ENCODE data around the gene MDN1.
A peak's percentile ranks its signal among the peaks of the same experiment; 100 is the strongest.
"Not testable (repeated sequence)": the region's sequence is repeated elsewhere in the genome, so short reads cannot be mapped to it uniquely, and the experiment has no call there.

Gene MDN1

DNA sequence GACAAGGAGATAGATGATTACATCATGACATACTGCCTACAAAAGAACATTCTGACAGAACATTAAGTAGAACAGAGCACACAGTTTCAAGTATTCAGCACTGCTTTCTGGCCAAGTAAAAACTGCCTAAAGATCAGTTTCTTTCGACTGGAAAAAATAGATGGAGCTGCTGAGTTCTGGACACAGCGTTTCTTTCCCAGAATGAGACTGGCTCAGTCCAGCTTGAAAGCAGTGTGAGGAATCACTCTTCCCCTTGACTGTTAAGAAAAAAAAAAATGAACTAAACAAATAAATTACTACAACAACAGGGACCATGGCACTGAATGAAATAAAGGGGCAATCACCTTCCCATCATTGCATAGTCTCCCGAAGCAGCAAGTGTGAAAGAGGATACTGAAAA lies 176.6 kb downstream of the MDN1 start:
- DNase-seq, result no peak

GRCh38 chr6:89641581-89641980 lies 178.0 kb downstream of the MDN1 start:
- not testable (repeated sequence) for DNase-seq

DNA sequence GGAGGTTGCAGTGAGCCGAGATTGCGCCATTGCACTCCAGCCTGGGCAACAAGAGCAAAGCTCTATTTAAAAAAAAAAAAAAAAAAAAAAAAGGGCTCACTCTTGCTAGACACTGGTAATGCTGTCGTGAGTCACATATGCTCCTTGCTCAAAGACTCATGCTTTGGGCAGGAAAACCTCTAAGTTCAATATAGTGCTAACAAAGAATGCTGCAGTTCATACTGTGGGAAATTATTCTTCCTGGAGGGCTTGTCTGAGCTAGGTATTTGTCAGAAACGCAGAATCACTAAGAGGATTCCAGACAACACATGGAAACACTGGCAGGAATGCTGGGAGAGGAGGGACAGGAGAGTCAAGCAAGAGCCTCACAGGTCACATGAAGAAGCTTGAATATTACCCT lies 178.8 kb downstream of the MDN1 start:
- no peak for DNase-seq

DNA sequence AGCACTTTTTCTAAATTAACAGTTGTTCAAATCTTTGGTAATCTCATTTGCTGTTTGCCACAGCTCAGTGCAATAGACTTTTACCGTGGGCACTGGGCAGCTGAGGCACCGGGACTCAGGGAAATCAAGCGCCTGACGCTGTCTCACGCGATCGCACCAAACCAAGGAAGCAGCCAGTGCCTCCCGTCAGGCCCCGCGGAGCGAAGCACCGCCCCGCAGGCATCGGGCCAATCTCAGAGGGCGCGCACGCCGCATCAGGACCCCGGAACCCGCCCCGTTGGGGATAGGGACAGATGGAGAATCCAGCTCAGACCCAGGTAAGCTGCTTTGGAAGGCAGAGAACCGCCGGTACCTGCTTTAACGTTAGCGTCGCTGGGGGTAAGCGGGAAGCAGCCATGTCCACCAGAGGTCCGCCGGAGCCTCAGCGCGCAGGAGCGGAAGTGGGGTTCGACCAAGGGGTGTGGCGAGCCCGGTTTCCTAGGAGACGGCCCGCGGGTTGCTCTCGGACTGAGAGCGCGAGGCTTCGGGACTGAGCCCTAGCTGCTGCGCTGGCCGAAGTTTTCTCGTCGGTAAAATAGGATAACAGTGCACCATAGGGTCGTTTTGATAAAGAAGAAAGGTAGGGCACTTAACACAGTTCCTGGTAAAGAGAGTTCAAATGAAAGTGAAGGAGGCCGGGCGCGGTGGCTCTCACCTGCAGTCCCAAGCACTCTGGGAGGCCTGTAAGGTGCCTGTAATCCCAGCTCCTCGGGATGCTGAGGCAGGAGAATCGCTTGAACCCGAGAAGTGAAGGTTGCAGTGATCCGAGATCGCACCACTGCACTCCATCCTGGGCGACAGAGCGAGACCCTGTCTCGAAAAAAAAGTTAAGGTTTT lies 181.0 kb downstream of the MDN1 start, which contains the start of gene LYRM2:
Gene LYRM2 (minus strand): TSS at position 428 of the 876 bp plus-strand sequence. CDS start 31 bp downstream, at position 397.
- DNase-seq, result peak; percentile 82

DNA sequence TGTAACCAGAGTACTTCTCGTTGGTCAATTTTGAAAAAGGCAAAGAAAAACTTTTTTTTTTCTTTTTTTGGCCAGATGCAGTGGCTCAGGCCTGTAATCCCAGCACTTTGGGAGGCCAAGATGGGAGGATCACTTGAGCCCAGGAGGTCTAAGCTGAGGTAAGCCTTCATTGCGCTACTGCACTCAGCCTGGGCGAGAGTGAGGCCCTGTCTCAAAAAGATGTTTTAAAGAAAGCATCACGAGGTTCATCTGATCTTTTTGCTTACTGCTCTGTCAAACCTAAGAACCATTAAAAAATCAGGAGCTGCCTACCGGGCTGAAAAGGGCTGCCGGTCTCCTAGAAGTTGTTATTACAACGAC lies 181.7 kb downstream of the MDN1 start:
- DNase-seq, result no peak

DNA sequence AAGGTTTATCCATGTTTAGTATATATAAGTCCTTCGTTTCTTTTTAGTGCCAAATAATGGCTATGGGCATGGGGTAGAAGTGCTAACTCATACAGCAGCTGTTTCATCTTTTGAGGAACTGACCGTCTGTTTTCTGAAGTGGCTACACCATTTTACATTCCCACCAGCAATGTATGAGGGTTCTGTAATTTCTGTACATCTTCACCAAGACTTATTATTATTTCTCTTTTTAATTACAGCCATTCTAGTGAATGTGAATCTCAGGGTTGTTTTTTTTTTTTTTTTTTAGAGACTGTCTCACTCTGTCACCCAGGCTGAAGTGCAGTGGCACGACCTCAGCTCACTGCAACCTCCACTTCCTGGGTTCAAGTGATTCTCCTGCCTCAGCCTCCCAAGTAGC lies 183.2 kb downstream of the MDN1 start:
- DNase-seq, result not testable (repeated sequence)

- DNase-seq, result no peak
These were observed 189.1 kb downstream of the MDN1 start for GRCh38 chr6:89630488-89630887.

- no peak for DNase-seq
These were observed 195.8 kb downstream of the MDN1 start for GRCh38 chr6:89623749-89624148.

- DNase-seq, result no peak
These were observed 200.0 kb downstream of the MDN1 start for GRCh38 chr6:89619567-89619966.

DNA sequence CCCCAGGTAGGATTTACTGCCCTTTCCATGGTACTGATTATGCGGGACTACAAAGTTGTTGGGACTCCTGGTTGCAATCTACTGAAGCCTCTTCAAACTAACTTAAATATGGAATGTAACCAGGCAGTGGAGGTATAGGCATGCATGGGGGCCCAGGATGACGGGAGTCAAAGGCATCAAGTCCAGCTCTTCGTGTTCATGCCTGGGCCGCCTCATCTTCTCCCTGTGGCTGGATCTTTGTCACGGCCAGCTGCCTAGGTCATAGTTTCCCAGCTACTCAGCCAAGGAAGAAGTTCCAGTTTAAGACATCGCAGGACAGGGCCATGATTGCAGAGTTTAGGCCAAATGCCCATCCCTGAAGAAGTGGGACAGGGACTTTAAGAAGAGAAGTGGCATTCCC lies 201.6 kb downstream of the MDN1 start:
- DNase-seq, result no peak

GRCh38 chr6:89616531-89616930 lies 203.1 kb downstream of the MDN1 start:
- DNase-seq, result no peak

GRCh38 chr6:89615882-89616281 lies 203.7 kb downstream of the MDN1 start:
- no peak for DNase-seq

GRCh38 chr6:89613790-89614189 lies 205.8 kb downstream of the MDN1 start:
- DNase-seq, result no peak

GRCh38 chr6:89612121-89612520 lies 207.5 kb downstream of the MDN1 start:
- no peak for DNase-seq

- DNase-seq, result no peak
These were observed 207.9 kb downstream of the MDN1 start for GRCh38 chr6:89611666-89612065.

DNA sequence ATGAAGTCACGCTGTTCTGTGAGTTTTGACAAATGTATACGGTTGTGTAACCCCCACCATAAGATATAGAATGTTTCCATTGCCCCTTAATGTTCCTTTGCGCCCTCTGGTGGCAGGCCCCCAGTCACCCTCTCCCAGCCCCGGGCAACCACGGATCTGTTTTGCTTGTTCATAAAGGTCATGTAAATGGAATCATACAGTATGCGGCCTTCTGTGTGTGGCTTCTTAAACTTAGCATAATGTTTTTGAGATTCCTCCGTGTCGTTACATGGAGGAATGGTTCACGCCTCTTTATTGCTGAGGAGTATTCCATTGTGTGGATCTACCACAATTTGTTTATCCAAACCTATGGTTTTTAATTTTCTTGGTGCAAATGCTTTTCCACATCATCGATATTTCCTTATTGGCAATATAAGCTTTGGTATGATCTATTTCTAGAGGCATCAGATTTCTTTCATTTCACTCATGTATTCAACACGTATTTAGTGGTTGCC lies 209.4 kb downstream of the MDN1 start:
- peak; percentile 47 for DNase-seq

DNA sequence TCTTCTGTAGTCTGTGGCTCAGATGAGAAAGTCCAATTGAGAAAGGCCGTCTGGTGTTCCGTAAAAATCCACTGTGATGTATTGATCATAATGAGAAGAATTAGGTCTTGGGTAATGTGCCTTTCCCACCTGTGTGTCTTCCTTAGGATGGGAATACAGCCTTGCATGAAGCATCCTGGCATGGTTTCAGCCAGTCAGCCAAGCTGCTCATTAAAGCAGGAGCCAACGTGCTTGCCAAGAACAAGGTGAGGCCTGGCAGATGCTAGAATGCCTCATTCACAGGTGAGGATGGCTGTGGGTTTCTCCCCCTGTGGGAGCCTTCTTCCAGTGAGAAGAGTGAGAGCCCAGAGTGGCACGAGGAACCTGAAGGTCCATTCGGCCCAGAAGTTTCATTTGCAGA lies 213.7 kb downstream of the MDN1 start:
- no peak for DNase-seq

- no peak for DNase-seq
These were observed 214.9 kb downstream of the MDN1 start for GRCh38 chr6:89604653-89605052.

- DNase-seq, result no peak
These were observed 217.4 kb downstream of the MDN1 start for GRCh38 chr6:89602166-89602565.

GRCh38 chr6:89599727-89600126 lies 219.9 kb downstream of the MDN1 start:
- no peak for DNase-seq

DNA sequence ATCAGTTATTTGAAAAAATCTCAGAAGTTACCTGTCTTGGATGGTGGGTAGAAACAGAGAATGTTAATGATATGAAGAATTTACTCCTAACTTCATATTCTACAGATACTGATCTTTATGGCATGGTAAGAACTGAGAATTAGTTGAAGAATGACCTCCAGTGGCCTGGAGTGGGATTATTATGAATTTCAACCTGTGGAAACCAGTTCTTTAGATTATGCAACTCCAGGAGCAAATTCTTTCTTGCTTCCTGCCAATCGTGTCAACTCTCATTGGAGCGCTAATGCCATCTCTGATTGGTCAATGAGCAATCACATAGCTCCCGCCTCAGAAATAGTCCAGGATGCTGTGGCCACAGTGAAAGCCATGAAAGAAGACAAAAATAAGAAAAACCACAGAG lies 221.6 kb downstream of the MDN1 start:
- DNase-seq, result no peak

DNA sequence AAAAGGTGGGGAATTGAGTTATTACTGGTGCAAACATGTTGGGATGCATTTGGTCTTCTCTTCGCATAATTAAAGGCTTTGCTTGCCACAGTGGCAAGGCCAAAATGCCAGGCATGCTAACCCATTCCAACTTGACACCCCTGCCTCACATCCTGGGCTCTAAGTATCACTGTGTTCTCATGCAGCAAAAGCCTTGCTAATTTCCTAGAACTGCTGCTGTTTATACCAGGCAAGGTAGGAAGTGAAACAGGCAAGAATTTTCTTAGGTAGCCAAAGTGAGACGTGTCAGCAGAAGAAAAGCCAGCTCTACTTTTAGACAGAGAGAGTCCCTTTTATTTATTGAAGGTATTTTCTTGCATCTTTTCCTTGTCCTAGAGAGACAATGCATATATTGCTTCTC lies 222.2 kb downstream of the MDN1 start:
- no peak for DNase-seq

GRCh38 chr6:89596484-89596883 lies 223.1 kb downstream of the MDN1 start:
- DNase-seq, result no peak

- DNase-seq, result no peak
These were observed 223.5 kb downstream of the MDN1 start for GRCh38 chr6:89596056-89596455.
